RKO (cell line): ENCODE data around the gene CD300LB.
"Not testable (repeated sequence)": the region's sequence is repeated elsewhere in the genome, so short reads cannot be mapped to it uniquely, and the experiment has no call there.

Experiments
- DNase-seq: peaks from one replicate; pipeline ENCODE4 v3.0.0-alpha.2; 2016; ENCODE audit warnings: low spot score

Gene CD300LB

GRCh38 chr17:74531231-74531761, at the start of gene CD300LB:
TSS of gene CD300LB (minus strand) at chr17:74531475. CDS start at chr17:74531350, 125 bp downstream.
- no peak for DNase-seq

DNA sequence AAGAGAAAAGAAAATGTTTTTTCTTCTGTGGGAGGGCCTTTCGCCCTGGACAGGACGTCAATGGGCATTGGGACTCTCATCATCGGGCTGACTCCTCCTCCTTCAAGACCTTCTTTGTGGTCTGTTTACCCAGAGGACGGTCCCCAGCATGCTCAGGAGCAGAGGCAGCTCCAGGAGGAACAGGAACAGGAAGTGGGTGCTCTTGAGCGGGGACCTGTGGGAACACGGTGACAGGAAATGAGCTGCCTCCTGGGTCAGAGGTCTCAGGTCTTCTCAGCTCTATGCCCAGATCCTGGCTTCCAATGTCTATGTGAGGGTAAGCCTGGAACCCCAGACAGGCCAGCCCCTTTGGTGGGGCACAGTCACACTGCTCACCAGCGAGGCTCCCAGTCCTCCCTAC, 48.6 kb upstream of the CD300LB start:
- DNase-seq = no peak

DNA sequence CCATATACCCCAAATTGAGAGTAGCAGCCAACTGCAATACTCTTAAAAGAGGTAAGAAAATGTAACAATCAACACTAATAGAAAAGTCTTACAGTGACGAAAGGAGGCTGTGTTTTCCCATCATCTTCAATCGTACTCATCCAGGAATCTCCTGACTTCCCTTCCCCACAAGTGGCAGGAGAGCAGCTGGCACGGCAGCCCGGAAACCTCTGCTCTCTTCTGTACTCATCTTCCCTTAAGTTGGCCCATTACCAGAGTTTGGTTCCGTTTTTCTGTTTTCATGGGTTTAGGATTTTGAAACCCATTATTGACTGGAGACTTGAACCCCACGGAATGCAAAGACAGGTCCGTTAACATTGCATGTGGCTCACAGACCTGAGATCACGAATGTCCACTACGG, 47.7 kb upstream of the CD300LB start:
- DNase-seq = no peak

- DNase-seq = no peak
Observed at GRCh38 chr17:74574489-74575142, 43.3 kb upstream of the CD300LB start.

DNA sequence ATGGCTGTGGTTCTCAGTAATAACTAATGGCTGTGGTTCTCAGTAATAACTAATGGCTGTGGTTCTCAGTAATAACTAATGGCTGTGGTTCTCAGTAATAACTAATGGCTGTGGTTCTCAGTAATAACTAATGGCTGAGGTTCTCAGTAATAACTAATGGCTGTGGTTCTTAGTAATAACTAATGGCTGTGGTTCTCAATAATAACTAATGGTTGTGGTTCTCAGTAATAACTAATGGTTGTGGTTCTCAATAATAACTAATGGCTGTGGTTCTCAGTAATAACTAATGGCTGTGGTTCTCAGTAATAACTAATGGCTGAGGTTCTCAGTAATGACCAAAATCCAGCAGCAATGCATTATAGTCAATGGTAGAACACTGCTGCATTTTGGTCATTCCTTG, 42.4 kb upstream of the CD300LB start:
- DNase-seq = not testable (repeated sequence)

- no peak for DNase-seq
Observed at GRCh38 chr17:74573169-74573568, 41.9 kb upstream of the CD300LB start.

GRCh38 chr17:74571621-74572270, 40.5 kb upstream of the CD300LB start:
- no peak for DNase-seq

DNA sequence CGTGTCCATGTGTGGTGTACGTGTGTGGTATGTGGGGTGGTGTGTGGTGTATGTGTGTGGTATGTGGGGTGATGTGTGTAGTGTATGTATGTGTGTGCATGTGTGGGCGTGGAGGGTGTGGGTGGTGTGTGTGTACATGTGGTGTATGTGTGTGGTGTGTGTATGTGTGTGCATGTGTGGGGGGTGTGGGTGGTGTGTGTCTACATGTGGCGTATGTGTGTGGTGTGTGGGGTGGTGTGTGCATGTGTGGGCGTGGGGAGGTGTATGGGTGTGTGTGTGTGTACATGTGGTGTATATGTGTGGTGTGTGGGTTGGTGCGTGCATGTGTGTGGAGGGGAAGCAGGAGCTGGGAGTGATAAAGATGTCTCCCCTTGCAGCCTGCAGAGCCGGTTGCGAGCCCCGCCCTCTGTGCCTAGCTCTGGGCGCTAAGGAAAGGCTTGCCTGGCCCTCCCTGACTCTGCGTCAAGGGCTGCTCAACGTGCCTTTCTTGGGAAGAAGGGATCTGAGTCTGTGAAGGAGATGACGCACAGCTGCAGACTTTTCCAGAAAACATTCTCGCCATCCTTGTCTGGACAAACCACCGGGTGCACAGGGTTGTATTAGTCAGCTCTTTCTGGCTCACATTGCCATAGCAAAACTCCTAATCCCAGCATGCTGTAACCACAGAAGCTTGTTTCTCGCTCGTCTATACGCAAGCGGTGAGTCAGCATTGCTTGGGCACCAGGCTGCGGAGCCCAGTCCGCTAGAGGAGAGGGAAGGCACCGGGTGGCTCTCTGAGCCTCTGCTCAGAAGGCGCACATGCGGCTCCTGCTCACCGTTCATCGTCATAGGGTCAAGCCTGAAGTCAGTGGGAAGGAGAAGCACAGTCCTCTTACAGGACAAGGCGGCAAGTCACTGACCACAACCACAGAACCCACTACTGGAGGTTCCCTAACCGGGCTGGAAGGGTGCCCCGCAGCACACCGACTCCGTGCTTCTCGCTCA, 38.0 kb upstream of the CD300LB start:
- DNase-seq = peak; percentile 94

DNA sequence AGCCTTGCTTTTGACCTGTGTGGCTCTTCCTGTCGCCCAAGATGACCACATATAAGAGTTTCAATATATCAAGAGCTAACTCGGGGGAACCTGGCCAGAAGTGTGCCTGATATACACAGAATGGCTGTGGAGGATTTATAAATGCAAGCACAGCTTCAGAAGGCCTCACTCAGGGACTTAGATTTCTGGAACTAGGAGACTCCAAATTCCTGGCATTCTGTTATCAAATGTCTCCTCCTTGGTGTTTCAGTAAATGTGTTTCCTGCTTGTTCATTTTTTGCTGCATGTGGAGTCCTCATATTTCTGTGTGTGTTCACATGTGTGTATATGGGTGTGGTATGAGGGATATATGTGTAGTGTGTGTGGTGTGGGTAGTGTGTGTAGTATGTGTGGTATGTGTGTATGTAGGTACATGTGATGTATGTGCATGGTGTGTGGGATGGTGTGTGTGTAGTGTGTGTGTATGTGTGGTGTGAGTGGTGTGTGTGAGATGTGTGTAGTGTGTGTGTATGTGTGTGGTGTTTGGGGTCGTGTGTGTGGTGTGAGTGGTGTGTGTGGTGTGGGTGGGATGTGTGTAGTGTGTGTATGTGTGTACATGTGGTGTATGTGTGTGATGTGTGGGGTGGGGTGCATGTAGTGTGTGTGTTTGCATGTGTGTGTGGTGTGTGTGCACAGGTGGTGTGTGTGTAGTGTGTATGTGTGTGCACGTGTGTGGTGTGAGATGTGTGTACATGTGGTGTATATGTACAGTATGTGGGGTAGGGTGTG, 37.0 kb upstream of the CD300LB start:
- DNase-seq = no peak

GRCh38 chr17:74567397-74567796, 36.1 kb upstream of the CD300LB start, which contains the start of gene CD300H:
TSS of gene CD300H (minus strand) at chr17:74567509.
- no peak for DNase-seq

DNA sequence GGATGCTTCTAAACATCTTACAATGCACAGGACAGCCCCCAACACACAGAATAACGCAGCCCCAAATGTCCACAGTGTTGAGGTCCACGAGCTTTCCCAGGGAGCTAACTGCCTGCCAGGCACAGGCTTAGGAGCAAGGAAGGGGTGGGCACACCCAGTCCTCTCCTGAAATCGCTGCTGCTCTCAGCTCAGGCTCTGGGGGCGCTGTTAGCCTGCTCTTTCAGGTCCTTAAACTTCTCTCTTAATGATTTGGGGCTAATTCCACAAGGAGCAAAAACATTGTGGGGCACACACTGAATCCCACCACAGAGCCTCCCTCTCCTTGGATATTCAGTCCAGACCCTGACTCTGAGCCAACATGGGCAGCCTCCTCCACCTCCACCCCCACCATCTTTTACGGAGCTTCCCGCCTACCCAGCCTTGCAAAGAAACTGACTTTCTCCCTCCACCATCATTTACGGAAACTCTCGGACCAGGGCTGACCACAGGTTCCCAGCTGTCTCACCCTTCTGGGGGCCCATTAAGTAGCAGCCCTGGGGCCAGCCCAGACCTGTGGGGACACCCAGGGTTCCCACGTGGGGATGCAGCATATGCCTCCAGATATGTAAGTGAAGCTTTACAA, 35.0 kb upstream of the CD300LB start:
- peak; percentile 56 for DNase-seq

DNA sequence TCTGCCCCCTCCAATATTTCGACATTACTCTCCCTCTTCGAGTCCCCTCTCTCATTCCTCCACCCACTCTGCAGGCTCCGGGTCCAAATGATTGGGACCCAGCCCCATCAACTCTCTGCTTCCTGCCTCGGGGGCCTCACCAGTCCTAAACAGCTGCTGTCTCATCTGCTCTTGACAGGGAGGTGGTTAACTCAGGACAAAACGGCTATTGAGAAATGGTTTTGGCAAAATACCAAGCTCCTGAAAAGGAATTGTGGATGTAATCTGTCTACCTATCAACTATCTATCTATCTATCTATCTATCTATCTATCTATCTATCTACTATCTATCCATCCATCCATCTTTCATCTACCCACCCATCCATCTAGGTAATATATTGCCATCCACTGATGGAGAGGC, 33.9 kb upstream of the CD300LB start:
- DNase-seq = no peak

DNA sequence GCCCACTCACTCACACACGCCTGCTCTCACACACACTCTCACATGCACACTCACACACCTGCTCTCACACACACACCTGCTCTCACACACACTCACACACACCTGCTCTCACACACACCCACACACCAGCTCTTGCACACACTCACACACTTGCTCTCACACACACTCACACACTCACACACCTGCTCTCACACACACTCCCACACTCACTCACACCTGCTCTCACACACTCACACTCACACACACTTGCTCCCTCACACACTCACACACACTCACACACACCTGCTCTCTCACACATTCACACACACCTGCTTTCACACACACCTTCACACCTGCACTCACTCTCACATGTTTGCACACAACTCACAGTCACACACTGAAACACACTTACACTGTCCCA, 32.1 kb upstream of the CD300LB start:
- DNase-seq = no peak

- DNase-seq = no peak
Observed at GRCh38 chr17:74561586-74561985, 30.3 kb upstream of the CD300LB start.

GRCh38 chr17:74558882-74559519, 27.7 kb upstream of the CD300LB start:
- DNase-seq = no peak

DNA sequence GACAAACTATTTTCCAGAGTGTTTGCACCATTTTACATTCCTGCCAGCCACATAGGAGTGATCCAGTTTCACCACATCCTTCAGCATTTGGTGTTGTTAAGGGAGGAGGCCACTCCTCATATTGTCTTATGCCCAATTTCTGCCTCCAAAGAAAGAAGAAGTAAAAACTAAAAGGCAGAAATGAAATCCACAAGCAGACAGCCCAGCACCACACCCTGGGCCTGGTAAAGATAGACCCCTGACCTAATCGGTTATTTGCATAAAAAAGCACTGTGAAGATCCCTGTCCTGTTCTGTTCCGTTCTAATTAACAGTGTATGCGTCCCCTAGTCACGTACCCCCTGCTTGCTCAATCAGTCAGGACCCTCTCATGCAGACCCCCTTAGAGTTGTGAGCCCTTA, 27.1 kb upstream of the CD300LB start:
- not testable (repeated sequence) for DNase-seq

DNA sequence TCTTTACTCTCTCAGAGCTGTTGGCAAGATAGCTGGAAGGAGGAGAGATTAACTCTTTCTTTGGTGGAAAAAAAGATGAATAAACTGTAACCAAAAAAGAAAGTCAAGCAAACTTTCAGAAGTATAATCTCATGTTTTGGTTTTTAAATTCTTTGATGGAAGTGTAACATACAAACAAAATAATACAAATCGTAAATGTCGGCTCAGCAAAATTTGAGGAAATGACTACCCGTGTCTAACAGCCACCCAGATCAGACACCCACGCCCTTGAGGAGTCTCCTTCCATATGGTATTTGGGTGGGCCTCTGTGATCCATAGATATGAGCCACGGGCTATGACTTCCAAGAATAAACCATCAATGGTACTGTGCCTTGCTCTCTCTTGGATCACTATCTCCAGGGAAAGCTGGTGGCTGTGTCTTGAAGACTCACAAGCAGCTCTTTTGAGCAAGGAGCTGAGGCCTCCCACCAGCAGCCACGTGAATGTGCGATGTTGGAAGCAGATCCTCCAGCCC, 24.2 kb upstream of the CD300LB start:
- DNase-seq = no peak

GRCh38 chr17:74554909-74555308, 23.6 kb upstream of the CD300LB start:
- DNase-seq = no peak

GRCh38 chr17:74552037-74552436, 20.8 kb upstream of the CD300LB start:
- no peak for DNase-seq

GRCh38 chr17:74550602-74551001, 19.3 kb upstream of the CD300LB start:
- DNase-seq = no peak
